ENCODE data around the gene CLCA4. TPM values are rescaled to one million over a fixed set of nuclear protein-coding genes. Genes with fewer than 3 reads are reported as not detected.
"Not testable (repeated sequence)": the region's sequence is repeated elsewhere in the genome, so short reads cannot be mapped to it uniquely, and the experiment has no call there.

The CLCA4 gene
- total RNA-seq, 1 experiment from 2014 or later, result not detected

DNA sequence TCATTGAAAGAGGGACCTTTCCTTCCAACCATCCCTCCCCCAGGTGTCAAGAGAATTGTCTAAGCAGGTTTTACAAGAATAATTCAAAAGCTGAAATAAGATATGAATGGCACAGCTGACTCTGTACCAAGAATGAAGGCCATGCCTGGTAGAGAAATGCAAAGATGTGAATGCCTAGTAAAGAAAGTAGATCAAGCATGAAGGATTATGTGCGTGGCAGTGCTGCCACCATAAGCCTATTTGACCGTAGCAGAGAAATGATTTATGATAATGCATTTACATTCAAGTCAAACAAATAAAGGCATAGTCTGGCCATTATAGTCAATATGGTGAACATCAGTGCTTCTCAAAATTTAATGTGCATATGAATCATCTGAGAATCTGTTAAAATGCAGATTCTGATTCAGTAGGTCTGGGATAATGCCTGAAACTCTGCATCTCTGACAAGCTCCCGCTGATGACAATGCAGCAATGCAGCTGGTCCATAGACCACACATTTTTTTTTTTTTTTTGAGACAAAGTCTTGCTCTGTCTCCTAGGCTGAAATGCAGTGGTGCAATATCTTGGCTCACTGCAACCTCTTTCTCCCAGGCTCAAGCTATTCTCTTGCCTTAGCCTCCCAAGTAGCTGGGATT is 16.6 kb upstream of the CLCA4 start:
- no peak for DNase-seq (ENCODE audit: low spot score)

DNA sequence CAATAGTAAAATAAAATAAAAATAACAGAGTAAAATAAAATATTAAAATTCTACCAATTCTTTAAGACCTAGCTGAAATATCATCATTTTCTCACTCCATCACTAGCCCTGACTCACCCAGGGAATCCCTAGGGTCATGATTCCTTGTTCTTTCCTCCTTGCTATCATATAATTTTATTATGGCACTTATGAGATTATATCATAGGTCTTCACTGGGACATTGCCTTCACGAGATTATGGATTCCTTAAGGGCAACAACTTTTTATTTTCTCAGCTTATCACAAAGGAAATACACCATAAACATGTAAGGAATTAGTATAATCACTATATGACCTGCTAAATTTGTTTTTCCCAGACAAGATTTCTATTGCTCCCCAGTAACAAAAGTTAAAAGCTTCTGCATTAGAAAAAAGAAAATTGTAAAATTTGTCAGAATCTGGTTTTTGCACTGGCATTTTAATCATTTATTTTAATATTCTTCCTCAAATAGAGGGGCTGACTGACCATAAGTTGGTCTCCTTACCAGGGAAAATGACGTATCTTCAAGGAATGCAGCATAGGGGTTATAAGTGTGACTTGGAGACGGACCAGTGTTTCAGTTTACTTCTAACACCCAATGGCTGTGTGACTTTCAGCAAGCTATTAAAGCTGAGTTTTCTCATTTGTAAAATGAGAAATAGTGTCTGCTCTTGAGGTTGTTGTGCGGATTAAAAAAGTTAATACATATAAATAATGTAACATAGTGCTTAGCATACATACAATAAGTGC is 8.8 kb upstream of the CLCA4 start:
- DNase-seq (ENCODE audit: low spot score), result no peak

DNA sequence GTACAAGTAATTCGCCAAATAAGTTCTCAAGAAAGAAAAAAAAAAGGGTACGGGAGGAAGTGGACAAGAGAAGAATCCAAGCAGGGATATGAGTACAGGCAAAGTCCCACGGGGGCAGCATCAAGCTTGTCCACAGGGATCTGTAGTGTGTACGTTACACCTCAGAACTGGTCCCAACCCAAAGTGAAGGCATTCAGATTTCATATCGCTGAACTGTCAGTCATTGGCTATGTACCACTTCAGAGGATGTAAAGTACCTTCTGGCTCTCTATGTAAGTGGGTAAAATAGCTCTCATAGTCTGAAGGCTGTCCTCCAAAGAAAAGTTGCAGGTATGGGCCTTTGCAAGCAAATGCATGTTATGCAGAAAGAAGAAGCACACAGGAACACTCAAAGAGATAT is 8.1 kb upstream of the CLCA4 start:
- no peak for DNase-seq (ENCODE audit: low spot score)

DNA sequence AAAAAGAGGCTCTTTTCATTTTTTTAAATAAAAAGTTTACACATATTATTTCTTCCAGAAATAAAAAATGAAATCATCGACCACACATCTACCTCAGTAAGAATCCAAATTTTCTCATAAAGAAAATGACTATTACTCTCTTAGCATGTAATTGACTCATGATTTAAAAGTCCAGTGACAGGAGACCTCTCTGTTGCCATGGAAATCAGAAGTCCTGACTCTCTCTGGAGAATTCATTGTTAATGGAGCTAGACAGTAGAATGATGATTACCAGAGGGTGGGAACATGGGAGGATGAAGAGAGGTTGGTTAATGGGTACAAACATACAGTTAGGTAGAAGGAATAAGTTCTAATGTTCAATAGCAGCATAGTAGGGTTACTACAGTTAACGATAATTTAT is 5.0 kb upstream of the CLCA4 start:
- DNase-seq (ENCODE audit: low spot score), result no peak

DNA sequence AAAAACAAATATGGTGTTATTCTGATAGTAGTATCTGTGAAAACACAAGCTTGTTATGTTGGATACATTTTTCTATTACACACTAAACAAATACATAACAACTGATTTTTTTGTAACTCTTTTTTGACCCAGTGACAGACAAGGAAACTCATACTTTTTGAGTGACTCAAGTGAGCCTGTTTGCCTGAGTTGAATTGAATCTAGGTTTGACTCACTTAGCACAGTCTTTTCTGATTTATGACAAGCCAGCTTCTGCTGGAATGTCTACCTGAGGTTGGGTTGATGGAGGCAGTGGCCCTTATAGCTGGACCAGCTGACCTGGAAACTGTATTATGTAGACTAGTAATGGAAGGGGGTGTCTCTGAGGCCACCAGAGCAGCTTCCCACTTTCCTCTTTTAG is 4.2 kb upstream of the CLCA4 start:
- DNase-seq (ENCODE audit: low spot score), result no peak

DNA sequence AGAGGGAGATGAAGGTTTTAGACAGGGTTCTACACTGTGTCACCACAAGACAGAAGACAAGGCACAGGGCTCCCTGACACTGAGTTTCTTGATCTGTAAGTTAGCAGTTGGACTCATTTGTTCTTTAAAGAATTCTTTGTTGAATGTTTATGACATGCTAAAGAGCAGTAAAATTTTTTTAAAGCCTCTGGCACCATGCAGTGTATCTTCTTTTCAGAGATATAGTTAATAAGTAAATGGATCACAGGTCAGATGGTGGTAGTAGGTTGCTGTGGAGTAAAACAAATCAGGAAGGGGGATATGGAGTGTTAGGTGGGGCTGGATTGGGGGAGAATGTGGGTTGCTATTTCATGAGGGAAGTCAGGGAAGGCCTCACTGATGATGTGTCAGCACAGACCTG is 2.0 kb downstream of the CLCA4 start:
- DNase-seq (ENCODE audit: low spot score), result no peak

DNA sequence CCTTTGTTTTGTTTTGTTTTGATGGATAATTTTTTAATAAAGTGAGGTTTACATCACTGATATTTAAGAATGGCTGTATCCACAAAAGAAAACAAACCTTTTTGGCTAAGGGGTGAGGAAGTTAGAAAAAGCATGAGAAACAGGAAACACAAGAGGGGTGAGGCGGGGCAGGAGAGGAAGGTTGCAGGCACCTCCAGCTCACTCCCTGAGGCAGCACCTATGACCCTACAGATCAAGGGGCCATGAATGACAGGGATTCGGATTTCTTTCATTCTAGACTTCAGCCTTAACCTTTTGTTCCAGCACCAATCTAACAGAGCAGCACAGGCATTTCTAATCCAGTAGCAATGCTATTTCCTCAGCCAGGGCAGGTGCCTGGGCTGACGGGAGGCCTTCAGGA is 4.4 kb downstream of the CLCA4 start:
- no peak for DNase-seq (ENCODE audit: low spot score)

DNA sequence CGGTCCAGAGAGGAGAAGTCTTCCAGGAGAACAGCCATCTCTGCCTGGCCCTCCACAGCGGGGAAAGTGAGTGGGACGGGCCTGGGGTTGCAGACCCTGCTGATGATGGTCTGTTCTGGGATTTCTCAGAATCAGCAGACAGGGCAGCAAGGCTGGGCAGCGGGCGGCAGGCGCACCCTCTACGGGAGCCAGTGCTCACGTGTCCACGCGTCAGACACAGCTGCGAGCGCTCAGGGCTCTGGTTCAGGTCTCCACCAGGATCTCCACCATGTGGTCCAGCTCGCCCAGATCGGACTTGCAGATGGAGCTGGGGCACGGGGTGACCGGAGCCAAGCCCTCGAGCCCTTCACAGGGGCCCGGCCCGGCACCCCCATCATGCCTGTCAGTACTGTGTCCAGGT is 5.5 kb downstream of the CLCA4 start:
- DNase-seq (ENCODE audit: low spot score), result no peak

DNA sequence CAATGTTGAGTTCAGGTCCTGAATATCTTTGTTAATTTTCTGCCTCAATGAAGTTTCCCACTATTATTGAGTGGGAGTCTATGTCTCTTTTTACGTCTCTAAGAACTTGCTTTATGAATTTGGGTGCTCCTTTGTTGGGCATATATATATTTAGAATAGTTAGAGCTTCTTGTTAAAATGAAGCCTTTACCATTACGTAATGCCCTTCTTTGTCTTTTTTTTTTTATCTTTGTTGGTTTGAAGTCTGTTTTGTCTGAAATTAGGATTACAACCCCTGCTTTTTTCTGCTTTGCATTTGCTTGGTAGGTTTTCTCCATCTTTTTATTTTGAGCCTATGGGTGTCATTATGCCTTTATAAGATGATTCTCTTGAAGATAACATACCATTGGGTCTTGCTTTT is 10.9 kb downstream of the CLCA4 start:
- DNase-seq (ENCODE audit: low spot score), result no peak

DNA sequence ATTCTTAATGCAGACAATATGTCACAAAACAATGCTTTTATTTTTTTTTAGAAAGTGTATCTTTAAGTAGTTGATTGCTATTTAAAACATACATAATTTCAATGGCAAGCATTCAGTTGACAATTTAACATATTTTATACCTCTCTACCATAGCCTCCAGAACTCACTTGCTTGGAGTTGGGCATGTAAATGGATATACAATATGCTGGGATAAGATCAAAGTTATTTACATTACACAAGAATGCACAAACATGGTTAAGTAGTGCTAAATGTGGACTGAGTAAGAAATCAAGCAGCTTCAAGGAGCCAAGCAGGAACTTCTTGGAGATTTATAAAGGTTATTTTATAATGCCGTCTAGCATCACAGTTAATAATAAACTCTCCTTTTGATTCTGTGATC is 17.0 kb downstream of the CLCA4 start:
- no peak for DNase-seq (ENCODE audit: low spot score)

DNA sequence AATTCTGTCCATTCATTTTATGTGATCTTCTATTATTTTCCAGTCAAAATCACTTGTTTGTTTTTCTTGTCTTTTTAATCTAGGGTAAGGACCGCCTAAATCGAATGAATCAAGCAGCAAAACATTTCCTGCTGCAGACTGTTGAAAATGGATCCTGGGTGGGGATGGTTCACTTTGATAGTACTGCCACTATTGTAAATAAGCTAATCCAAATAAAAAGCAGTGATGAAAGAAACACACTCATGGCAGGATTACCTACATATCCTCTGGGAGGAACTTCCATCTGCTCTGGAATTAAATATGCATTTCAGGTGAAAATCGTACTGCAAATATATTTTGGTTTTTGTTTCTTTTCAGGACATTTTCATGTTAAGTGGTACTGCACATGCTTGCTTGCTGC is 20.5 kb downstream of the CLCA4 start:
- no peak for DNase-seq (ENCODE audit: low spot score)

DNA sequence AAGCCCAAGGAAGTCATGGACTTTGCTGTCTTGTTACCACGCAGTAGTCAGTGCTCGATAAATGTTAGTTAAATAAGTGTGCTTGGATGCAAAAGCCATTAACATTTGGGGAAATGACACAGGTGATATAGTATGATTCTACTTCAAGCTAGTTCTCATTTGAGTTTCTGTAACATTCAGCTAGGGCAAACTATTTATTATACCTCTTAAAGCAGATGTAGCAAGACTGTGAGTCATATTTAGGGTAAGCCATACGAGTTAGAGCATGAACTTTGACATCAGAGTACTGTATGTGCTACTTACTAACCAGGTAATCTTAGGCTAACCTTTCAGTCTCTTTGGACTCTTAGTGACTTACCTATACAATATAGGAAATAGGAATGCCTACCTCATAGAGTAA is 21.0 kb downstream of the CLCA4 start:
- no peak for DNase-seq (ENCODE audit: low spot score)

DNA sequence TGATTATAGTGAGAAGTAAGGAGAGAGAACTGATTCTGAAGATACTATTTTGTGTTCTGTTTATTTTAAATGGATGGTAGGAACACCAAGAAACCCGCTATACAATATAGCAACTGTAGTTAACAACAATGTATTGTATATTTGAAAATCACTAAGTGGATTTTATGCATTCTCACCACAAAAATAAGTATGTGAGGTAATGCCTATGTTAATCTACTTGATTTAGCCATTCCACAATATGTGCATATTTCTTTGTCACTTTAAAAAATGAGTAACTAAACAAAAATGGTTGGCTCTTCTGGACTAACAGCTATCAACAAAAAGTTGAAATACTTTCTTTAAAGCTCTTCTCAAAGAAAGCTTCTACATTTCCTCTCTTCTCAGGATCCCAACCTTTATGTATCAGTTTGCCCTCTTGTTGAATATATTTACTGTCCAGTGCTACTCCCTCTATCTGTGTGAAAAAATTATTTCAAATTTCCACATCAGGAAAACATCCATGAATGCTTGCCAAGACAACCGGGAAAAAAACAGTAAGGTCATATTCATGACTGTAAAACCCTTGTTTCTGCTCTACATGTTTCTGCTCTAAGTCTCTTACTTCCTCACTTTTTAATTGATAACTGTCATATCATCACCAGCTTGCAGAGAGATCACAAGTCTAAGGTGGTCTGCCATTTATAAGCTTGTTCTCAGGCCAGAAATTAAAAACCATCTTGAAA is 27.0 kb downstream of the CLCA4 start:
- DNase-seq (ENCODE audit: low spot score), result no peak

DNA sequence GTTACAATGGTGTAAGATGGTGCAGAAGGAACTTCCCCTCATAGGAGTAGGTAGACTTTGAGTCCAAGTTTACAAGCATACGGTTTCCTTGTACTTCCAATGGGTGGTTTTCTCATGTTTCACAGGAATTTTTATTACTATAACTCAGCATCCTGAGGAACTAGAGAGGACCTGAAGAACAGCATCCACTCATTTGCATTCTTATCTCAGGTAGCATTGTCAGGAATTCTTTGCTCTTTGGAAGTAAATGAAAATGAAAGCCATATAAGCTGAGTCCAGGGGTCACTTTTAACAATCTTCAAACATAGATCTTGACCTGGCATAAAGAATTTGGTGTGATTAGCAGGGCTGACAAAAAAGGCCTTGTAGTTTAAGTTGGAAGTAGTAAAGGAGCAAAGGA is 34.4 kb downstream of the CLCA4 start:
- DNase-seq (ENCODE audit: low spot score), result no peak

DNA sequence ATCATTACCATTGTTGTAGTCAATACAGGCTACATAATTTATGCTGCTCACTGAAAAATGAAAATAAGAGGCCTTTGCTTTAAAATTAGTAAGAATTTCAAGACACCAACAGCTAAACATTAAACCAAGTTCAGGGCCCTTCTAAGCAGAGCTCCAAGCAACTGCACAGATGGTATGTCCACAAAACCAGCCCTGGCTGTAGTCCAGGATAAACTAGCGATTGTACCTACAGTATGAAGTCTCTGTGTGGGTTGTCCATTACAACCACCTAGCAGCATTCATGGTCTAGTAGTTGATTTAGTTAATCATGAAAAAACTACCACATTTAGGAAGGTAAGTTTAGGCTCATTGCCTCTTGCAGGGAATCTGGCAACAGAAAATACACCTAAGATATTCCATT is 35.3 kb downstream of the CLCA4 start:
- no peak for DNase-seq (ENCODE audit: low spot score)

DNA sequence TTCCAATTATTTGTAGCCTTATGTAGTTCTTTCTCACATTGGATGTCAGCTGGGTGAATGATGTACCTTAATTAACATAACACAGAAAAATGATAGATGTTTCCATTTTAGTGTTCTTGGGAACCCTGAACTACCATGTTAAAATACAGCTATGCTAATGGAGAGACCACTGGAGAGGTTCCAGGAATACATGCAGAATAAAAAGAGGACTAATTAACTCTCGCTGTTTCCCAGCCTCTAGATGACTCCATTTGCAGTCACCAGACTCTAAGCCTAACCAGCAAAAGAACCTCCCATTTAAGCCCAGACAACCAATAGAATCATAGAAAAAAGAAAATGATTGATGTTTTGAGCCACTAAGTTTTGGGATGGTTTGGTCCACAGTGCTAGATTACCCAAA is 36.2 kb downstream of the CLCA4 start:
- no peak for DNase-seq (ENCODE audit: low spot score)

DNA sequence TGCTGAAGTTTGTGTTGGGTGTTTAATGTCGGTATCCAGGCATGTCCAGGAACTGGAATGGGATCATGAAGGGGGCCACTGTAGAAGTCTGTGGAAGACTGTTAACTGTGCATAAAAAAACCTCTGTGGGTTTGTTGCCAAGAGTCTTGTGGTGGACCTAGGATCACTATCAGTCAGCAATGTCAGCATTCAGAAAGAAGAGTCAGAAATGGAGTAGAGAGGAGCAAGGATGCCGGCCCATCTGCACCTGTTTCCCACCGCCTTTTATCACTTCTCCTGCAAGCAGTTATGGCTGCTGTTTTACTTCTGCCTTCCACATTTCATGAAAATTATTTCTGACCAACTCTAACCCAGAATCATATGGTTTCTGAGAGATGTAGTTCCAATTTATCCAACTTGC is 36.7 kb downstream of the CLCA4 start:
- no peak for DNase-seq (ENCODE audit: low spot score)

DNA sequence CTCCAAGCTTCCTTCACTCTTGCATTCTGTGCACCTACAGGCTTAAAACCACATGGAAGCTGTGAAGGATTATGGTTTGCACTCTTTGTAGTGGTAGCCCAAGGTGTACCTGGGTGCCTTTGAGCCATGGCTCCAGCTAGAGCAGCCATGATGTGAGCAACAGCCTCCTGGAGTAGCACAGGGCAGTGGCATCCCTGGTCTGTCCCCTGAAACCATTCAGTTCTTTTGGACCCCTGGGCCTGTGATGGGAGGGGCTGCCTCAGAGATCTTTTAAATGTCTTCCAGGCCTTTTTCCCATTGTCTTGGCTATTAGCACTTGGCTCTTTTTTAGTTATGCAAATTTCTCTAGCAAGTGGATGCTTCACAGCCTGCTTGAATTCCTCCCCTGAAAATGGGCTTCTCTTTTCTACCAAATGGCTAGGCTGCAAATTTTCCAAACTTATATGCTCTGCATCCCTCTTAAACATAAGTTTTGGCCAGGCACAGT is 47.4 kb downstream of the CLCA4 start:
- DNase-seq (ENCODE audit: low spot score), result no peak

DNA sequence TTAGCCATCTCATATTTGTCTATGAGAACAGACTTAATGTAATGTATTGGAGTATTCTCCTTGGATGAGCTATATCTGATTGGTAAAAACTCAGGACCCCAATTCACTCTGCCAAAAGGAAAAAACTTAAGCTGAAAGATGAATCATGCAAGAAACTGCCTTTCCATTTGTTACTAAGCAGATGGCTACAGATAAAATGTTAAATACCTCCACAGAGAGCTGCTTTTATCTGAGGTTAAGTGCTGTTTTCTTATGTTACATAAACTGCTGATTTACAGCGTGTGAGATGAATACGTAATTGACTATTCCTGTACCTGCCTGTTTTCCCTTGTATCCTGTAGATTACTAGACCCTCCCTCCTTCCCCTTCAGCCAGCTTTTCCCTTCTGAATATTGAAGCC is 49.3 kb downstream of the CLCA4 start:
- DNase-seq (ENCODE audit: low spot score), result no peak

DNA sequence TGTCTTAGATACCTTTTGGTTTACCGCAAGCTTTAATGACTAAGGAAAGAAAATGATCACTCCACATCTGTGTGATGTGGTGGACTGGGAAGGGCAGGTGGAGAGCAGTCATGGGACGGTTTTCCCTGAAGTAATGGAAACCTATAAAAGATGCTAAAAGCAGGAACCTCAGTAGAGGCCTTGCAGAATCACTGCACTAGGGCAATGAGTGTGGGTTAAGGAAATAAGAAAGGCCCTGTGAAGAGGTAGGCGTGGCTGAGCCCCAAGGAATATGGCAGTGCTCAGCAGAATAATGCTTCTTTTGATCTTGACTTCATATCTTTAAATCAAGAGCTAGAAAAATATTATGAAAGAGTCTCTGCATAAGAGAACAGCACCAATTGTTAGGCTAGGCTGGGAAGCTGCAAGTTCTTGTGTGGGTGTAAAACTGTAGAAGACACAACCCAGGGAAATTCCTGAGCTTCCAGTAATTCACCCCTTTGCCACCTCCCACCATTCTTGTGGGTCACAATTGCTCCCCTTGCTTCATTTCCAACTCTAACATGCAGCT is 49.9 kb downstream of the CLCA4 start:
- no peak for DNase-seq (ENCODE audit: low spot score)

DNA sequence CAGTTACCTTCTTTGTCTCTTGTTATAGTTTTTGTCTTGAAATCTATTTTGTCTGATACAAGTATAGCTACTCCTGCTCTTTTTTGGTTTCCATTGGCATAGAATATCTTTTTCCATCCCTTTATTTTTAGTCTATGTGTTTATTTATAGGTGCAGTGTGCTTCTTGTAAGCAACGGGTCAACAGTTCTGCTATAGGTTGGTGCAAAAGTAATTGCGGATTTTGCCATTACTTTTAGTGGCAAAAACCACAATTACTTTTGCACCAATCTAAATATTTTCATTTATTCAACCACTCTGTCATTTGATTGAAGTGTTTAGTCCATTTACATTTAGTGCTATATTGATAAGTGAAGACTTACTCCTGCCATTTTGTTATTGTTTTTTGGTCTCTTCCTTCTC is 59.2 kb downstream of the CLCA4 start:
- not testable (repeated sequence) for DNase-seq (ENCODE audit: low spot score)

DNA sequence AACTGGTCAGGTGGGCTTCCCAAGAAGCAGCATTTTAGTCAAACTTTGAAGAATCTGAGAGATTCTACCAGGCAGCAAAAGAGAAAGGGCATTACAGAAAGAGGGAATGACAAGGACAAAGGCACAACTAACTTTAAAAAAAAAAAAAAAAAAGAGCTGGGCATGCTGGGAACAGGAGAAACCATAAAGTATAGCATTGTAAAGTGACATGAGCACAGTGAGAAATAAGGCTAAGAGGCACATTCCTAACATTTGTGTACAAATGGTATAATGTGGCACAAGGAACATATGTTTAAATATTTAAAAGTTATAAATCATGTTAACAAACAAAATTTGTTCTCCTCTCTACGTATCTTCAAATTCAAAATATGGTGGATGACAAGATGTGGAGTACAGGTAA is 69.6 kb downstream of the CLCA4 start:
- DNase-seq (ENCODE audit: low spot score), result no peak

DNA sequence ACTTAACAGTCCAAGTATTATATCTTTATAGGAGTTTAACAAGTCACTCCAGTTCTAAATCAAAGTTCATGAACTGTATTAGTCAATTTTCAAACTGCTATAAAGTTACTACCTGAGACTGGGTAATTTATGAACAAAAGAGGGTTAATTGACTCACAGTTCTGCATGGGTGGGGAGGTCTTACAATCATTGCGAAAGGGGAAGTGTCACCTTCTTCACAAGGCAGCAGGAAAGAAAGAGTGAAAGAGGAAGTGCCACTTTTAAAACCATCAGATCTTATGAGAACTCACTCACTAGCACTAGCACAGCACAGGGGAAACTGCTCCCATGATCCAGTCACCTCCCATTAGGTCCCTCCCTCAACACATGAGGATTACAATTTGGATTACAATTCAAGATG is 70.0 kb downstream of the CLCA4 start:
- DNase-seq (ENCODE audit: low spot score), result no peak
